ENCODE results near the gene CLDN8. TPM values are rescaled to one million over a fixed set of nuclear protein-coding genes. Genes with fewer than 3 reads are reported as not detected.

CLDN8 gene
- total RNA-seq, 3 donors from 2014 or later, result 14.5 to 61.9 (median 35.8) TPM

DNA sequence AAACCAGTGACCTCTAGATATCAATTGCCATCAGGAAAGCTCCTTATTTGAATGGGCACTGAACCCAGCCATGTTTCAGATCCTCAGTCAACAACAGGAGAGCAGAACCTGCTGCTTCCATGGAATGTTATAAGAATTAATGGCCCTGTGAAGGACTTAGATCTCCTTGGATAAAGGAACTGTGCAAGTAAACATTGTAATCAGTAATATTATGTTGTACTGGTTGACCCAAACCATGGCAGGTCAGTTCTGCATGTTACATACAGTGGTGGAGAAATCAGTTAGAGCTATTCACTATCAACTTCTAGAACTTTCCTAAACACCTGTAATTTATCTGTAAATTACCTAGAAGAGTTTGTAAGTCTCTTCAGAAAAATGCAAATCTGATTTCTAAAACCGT is 11.2 kb upstream of the CLDN8 start:
- DNase-seq (no peak), ATAC-seq (no peak)
- peaks cover 4% of the 10 kb centered on the region for H3K4me1 ChIP-seq (ENCODE audit: low read depth)
- intact Hi-C loops (cut with DNase I, micrococcal nuclease), result no loop called here
- no peaks in the 10 kb centered on the region for H3K9me3 ChIP-seq
- H3K4me3 ChIP-seq, result no peak overlapping the region
- TF ChIP-seq, protein P1, sequence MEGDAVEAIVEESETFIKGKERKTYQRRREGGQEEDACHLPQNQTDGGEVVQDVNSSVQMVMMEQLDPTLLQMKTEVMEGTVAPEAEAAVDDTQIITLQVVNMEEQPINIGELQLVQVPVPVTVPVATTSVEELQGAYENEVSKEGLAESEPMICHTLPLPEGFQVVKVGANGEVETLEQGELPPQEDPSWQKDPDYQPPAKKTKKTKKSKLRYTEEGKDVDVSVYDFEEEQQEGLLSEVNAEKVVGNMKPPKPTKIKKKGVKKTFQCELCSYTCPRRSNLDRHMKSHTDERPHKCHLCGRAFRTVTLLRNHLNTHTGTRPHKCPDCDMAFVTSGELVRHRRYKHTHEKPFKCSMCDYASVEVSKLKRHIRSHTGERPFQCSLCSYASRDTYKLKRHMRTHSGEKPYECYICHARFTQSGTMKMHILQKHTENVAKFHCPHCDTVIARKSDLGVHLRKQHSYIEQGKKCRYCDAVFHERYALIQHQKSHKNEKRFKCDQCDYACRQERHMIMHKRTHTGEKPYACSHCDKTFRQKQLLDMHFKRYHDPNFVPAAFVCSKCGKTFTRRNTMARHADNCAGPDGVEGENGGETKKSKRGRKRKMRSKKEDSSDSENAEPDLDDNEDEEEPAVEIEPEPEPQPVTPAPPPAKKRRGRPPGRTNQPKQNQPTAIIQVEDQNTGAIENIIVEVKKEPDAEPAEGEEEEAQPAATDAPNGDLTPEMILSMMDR (IDR thresholded peaks at IDR 0.05), result no peak
- no peaks in the 10 kb centered on the region for H3K36me3 ChIP-seq (ENCODE audit: low read depth)

- DNase-seq, result no peak
- TF ChIP-seq, protein P1 (IDR thresholded peaks at IDR 0.05), result no peak
- intact Hi-C loops (cut with DNase I, micrococcal nuclease), result no loop called here
- no peaks in the 10 kb centered on the region for H3K36me3 ChIP-seq (ENCODE audit: low read depth)
- no peak overlapping the region for H3K4me3 ChIP-seq
- H3K9me3 ChIP-seq, result no peaks in the 10 kb centered on the region
- H3K4me1 ChIP-seq (ENCODE audit: low read depth), result no peaks in the 10 kb centered on the region
- no peak for ATAC-seq
Measured at GRCh38 chr21:30223596-30223995, 7.7 kb upstream of the CLDN8 start.

DNA sequence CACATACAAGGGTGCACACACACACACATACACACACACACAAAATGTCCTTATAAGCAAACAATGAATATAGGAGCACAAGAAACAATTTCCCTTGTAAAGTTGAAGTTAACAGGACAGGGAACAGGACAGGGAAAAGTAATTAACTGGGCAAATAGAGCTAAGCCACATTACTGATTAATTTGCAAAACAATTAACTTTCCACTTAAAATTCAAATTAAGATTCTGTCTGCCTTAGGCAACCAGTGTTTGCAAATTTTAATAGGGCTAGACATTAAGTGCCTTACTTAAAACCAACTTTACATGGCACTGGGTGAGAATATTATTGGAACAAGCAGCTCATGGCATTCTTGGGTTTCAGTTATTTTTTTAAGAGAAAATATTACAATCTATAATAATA is 6.8 kb upstream of the CLDN8 start:
- TF ChIP-seq, protein P1 (IDR thresholded peaks at IDR 0.05), result no peak
- no peaks in the 10 kb centered on the region for H3K36me3 ChIP-seq (ENCODE audit: low read depth)

GRCh38 chr21:30211071-30211470 is 4.8 kb downstream of the CLDN8 start:
- DNase-seq, result no peak
- ATAC-seq, result no peak
- Histone ChIP-seq H3K4me3 (no peak overlapping the region), H3K36me3 (ENCODE audit: low read depth) (no peaks in the 10 kb centered on the region), H3K4me1 (ENCODE audit: low read depth) (no peaks in the 10 kb centered on the region), H3K9me3 (no peaks in the 10 kb centered on the region)
- intact Hi-C loops (cut with DNase I, micrococcal nuclease), result no loop called here
- TF ChIP-seq, protein P1 (IDR thresholded peaks at IDR 0.05), result no peak

More for the DNA sequence above, 6.8 kb upstream of the CLDN8 start:
- Histone ChIP-seq H3K4me1 (ENCODE audit: low read depth) (no peaks in the 10 kb centered on the region), H3K9me3 (no peaks in the 10 kb centered on the region), H3K4me3 (no peak overlapping the region)
- DNase-seq, result no peak
- no peak for ATAC-seq
- intact Hi-C loops (cut with DNase I, micrococcal nuclease), result no loop called here

- Histone ChIP-seq H3K36me3 (ENCODE audit: low read depth) (no peaks in the 10 kb centered on the region), H3K9me3 (no peaks in the 10 kb centered on the region), H3K4me1 (ENCODE audit: low read depth) (no peaks in the 10 kb centered on the region), H3K4me3 (no peak overlapping the region)
- intact Hi-C loops (cut with DNase I, micrococcal nuclease), result no loop called here
- ATAC-seq (no peak), DNase-seq (no peak)
- TF ChIP-seq, protein P1 (IDR thresholded peaks at IDR 0.05), result no peak
Measured at GRCh38 chr21:30209601-30210000, 6.3 kb downstream of the CLDN8 start.

- intact Hi-C loops (cut with DNase I, micrococcal nuclease), result no loop called here
- no peaks in the 10 kb centered on the region for H3K9me3 ChIP-seq
- ATAC-seq, result no peak
- H3K4me1 ChIP-seq (ENCODE audit: low read depth), result no peaks in the 10 kb centered on the region
- no peak overlapping the region for H3K4me3 ChIP-seq
- H3K36me3 ChIP-seq (ENCODE audit: low read depth), result no peaks in the 10 kb centered on the region
- DNase-seq, result no peak
- TF ChIP-seq, protein P1 (IDR thresholded peaks at IDR 0.05), result no peak
Measured at GRCh38 chr21:30207252-30207579, 8.7 kb downstream of the CLDN8 start.
